Mucosa of rectum (tissue), 2 donors: ENCODE data around the gene CALY.

Experiments
- H3K27ac ChIP-seq, 2 donors: one replicate each; pipeline ENCODE4 v1.7.0; 2013; ENCODE audit warnings: inconsistent platforms in 2 of 2, low read depth in 2 of 2, low read length in 2 of 2
- H3K27me3 ChIP-seq, 2 donors: one replicate each; pipeline ENCODE4 v1.7.0; 2013; ENCODE audit warnings: low read length in 2 of 2; ENCODE audit not compliant: control insufficient read depth in 2 of 2, insufficient read depth in 2 of 2
- H3K36me3 ChIP-seq, 2 donors: one replicate each; pipeline ENCODE4 v1.7.0; 2013; ENCODE audit warnings: low read length in 2 of 2; ENCODE audit not compliant: control insufficient read depth in 2 of 2, insufficient read depth in 2 of 2
- H3K4me1 ChIP-seq, 2 donors: one replicate each; pipeline ENCODE4 v1.7.0; 2013; ENCODE audit warnings: low read length in 2 of 2, mild to moderate bottlenecking in 1 of 2; ENCODE audit not compliant: control insufficient read depth in 2 of 2, insufficient read depth in 2 of 2
- H3K4me3 ChIP-seq, 2 donors: one replicate each; pipeline ENCODE4 v1.7.0; 2013; ENCODE audit warnings: low read length in 2 of 2
- H3K9ac ChIP-seq, 2 donors: one replicate each; pipeline ENCODE4 v1.7.0; 2013; ENCODE audit warnings: low read length in 2 of 2, low read depth in 1 of 2, mild to moderate bottlenecking in 1 of 2
- H3K9me3 ChIP-seq, 2 donors: one replicate each; pipeline ENCODE4 v1.7.0; 2013; ENCODE audit warnings: low read length in 2 of 2; ENCODE audit not compliant: control insufficient read depth in 2 of 2
- donor health status: healthy.
- donor health status: Normal muscosa, but diverticular disease.

The CALY gene

GRCh38 chr10:133329491-133330202, 7.0 kb downstream of the CALY start:
- Histone ChIP-seq H3K27ac (no peak overlapping the region), H3K9me3 (no peaks in the 10 kb centered on the region), H3K4me3 (peak overlapping the region; percentile 27 to 37), H3K4me1 (peaks cover 2 to 11% of the 10 kb centered on the region in 2 donors), H3K36me3 (no peaks in the 10 kb centered on the region), H3K27me3 (peaks cover 47 to 69% of the 10 kb centered on the region in 2 donors), H3K9ac (no peak overlapping the region)

DNA sequence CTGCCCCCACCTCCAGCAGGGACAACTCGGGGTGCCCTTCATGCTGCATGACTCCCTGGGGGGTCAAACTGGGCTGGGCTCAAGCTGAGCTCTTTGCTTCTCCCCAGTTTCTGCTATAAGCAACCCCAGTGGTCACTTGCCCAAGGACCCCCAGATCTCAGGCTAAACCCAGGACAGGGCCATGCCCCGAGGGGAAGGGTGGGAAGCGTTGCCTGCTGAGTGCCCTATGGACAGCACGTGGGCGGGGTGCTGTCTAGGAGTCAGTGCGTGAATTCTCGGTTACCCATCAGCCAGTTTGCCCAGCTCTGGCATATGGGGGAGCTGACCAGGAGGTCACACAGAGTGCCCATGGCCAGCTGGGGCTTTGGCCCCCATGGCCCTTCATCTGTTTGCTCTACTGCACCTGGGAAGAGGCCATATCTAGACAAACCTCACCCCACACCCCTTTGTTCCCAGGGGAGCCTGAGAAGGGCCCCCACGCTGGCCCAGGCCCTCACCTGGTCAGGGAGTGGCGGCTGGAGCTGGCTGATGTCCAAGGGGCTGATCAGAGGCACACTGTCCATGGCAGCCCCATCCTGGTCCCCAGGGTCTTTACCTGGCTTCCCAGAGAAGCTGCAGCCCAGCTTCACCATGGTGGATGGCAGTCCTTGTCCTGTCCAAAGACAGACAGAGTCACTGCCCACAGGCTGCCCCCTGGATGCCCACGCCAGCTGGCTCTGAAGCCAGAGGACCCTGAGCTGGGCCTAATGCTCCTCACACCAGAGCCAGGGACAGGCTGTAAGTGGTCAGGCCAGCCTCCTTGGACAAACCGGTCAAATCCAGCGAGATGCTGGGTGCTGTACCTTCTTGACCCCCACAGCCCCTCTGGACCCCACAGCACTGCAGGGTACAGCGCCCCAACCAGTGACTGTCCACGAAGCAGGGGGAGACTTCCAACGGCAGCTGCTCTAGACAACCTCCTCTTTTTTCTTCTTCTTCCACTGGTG, 8.0 kb downstream of the CALY start:
- H3K9ac ChIP-seq = peak overlapping the region in 1 of 2 donors; percentile 14
- H3K27me3 ChIP-seq = peaks cover 44 to 65% of the 10 kb centered on the region in 2 donors
- peaks cover 4 to 11% of the 10 kb centered on the region in 2 donors for H3K4me1 ChIP-seq
- no peak overlapping the region for H3K4me3 ChIP-seq
- no peak overlapping the region for H3K27ac ChIP-seq
- no peaks in the 10 kb centered on the region for H3K36me3 ChIP-seq
- H3K9me3 ChIP-seq = no peaks in the 10 kb centered on the region

DNA sequence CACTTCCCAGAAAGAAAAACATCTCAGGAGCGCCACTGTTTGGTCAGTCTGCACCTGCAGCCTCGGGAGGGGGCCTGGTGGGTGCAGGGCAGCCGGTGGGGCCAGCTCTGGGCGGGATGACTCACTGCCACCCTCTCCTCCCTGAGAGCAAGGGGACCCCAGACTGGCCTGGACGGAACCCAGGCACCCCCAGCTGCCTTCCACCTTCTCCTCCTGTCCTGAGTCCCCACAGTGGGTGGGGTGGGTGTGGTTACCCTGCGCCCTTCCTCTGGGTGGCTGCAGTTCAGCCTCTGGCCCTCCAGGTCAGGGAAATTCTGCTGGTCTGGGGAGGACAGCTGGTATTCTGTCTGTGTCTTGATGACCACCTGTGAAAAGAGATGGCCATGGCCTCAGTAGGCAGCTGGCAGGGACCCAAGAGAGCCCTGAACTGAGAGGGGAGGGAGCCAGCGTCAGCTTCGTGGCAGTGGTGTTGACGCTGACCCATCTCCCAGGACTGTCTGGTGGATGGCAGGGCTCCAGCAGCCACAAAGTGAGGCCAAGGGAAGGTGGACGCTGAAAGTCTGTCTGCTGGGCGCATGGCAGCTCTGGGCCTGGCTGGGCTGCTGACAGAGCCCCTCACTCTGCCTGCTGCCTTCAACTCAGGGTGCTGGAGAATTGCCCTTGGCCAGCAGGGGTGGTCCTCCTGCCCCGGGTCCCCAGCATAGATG, 8.9 kb downstream of the CALY start:
- no peaks in the 10 kb centered on the region for H3K36me3 ChIP-seq
- peaks cover 44 to 63% of the 10 kb centered on the region in 2 donors for H3K27me3 ChIP-seq
- no peaks in the 10 kb centered on the region for H3K9me3 ChIP-seq
- H3K27ac ChIP-seq = no peak overlapping the region
- peaks cover 4 to 11% of the 10 kb centered on the region in 2 donors for H3K4me1 ChIP-seq
- H3K9ac ChIP-seq = no peak overlapping the region
- H3K4me3 ChIP-seq = no peak overlapping the region

GRCh38 chr10:133326745-133327650, 9.7 kb downstream of the CALY start:
- H3K4me1 ChIP-seq = peaks cover 4 to 11% of the 10 kb centered on the region in 2 donors
- no peaks in the 10 kb centered on the region for H3K9me3 ChIP-seq
- H3K27me3 ChIP-seq = peaks cover 38 to 56% of the 10 kb centered on the region in 2 donors
- no peak overlapping the region for H3K27ac ChIP-seq
- H3K36me3 ChIP-seq = no peaks in the 10 kb centered on the region
- H3K4me3 ChIP-seq = no peak overlapping the region
- H3K9ac ChIP-seq = no peak overlapping the region

DNA sequence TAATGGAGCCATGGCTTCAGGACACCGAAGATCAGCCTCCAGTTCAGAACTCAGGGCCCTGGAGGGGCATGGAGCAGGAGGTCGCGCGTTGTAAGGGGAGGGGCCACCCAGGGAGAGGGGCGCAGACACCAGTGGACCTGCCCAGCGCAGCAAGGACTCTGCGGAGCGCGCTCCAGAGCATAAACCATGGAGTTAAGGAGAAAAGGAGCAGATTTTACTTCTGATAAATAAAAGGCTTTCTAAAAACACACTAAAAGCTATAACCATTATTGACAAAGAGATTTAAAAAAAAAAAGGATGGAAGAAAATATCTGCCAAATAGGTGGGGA, 10.5 kb downstream of the CALY start:
- H3K27ac ChIP-seq = no peak overlapping the region
- peaks cover 4 to 11% of the 10 kb centered on the region in 2 donors for H3K4me1 ChIP-seq
- H3K4me3 ChIP-seq = peak overlapping the region in 1 of 2 donors; percentile 23
- H3K9me3 ChIP-seq = no peaks in the 10 kb centered on the region
- peaks cover 38 to 54% of the 10 kb centered on the region in 2 donors for H3K27me3 ChIP-seq
- H3K36me3 ChIP-seq = no peaks in the 10 kb centered on the region
- peak overlapping the region in 1 of 2 donors; percentile 17 for H3K9ac ChIP-seq

GRCh38 chr10:133325440-133326222, 11.1 kb downstream of the CALY start:
- H3K27me3 ChIP-seq = peaks cover 33 to 50% of the 10 kb centered on the region in 2 donors
- no peaks in the 10 kb centered on the region for H3K36me3 ChIP-seq
- peak overlapping the region in 1 of 2 donors; percentile 17 for H3K9ac ChIP-seq
- H3K4me1 ChIP-seq = peaks cover 4 to 11% of the 10 kb centered on the region in 2 donors
- no peaks in the 10 kb centered on the region for H3K9me3 ChIP-seq
- H3K27ac ChIP-seq = no peak overlapping the region
- H3K4me3 ChIP-seq = peak overlapping the region in 1 of 2 donors; percentile 23

GRCh38 chr10:133324857-133325260, 11.8 kb downstream of the CALY start:
- H3K4me3 ChIP-seq = no peak overlapping the region
- H3K27me3 ChIP-seq = peaks cover 33 to 50% of the 10 kb centered on the region in 2 donors
- H3K27ac ChIP-seq = no peak overlapping the region
- no peaks in the 10 kb centered on the region for H3K36me3 ChIP-seq
- peaks cover 4 to 9% of the 10 kb centered on the region in 2 donors for H3K4me1 ChIP-seq
- no peak overlapping the region for H3K9ac ChIP-seq
- no peaks in the 10 kb centered on the region for H3K9me3 ChIP-seq

GRCh38 chr10:133324198-133324792, 12.4 kb downstream of the CALY start:
- no peak overlapping the region for H3K9ac ChIP-seq
- H3K36me3 ChIP-seq = no peaks in the 10 kb centered on the region
- H3K9me3 ChIP-seq = no peaks in the 10 kb centered on the region
- H3K27ac ChIP-seq = no peak overlapping the region
- H3K27me3 ChIP-seq = peaks cover 36 to 46% of the 10 kb centered on the region in 2 donors
- H3K4me1 ChIP-seq = peaks cover 4 to 8% of the 10 kb centered on the region in 2 donors
- H3K4me3 ChIP-seq = peak overlapping the region; percentile 46 to 55
